GM03348 (cell line): ENCODE data around the gene PIAS4.

ENCODE experiments used
- DNase-seq: peaks from one replicate; pipeline ENCODE4 v3.0.0; 2012; ENCODE audit warnings: low spot score

Gene PIAS4

DNA sequence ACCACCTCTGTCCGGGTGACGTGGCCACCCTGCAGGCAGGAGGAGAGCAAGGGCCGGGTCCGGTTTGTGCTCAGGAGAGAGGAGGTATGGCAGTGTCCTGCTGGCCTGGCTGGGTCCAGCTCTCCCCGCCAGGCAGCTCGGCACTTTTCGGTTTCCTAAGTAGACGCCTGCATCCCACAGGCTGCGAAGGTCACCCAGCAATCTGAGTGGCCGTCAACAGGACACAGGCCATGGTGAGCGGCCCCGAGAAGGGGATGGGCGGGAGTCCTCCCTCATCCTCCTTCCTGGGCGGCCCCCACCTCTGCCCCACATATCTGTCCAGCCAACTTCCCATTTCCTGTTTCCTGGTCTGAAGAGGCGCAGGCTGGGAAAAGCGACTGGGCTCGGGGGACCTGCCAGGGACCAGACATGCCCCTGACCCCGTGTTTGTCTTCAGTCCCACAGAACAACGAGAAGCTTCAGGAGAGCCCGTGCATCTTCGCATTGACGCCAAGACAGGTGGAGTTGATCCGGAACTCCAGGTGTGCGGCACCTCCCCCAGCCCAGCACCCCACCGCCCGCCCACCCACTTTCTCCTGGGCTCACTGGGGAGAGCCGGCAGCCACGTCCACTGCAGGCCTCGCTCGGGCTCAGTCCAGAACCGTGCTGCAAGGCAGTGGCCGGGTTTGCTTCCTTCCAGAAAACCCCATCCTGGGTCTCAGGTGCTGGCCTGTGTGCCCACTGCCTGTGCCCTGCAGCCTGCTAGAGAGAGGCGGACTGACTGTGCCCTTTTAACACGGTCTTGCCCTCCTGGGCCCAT is 16.3 kb downstream of the PIAS4 start:
- DNase-seq, result no peak

DNA sequence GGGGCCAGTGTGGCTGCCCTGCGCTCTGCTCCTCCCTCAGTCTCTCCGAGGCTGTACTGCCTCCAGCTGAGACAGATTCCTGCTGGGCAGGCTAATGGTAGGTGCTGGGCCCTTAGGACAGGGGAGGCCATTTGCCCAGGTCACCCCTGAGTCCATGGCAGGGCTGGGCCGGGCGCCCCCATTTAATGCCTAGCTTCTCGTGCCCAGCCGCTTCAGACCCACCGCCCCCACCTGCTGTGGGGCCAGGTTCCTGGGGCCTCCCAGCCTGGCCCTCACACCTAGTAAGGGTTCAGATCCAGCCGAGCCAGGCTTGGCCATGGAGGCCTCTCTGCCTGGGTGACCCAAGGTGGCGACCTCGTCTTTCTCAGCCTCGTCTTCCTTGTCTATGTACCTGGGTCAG is 17.8 kb downstream of the PIAS4 start:
- DNase-seq, result no peak

DNA sequence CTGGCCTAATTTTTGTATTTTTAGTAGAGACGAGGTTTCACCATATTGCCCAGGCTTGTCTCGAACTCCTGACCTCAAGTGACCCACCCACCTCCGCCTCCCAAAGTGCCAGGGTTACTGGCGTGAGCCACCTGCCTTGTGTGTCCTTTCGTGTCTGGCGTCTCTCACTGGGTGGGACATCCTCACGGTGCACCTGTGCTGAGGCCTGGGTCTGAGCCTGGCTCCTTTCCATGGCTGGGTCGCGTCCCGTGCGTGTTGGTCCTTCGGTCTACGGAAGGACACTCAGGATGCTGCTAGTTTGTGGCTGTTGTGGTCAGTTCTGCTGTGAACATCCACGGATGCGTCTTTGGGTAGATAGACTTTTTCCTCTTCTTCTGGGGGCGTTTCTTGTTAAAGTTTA is 19.6 kb downstream of the PIAS4 start:
- no peak for DNase-seq

DNA sequence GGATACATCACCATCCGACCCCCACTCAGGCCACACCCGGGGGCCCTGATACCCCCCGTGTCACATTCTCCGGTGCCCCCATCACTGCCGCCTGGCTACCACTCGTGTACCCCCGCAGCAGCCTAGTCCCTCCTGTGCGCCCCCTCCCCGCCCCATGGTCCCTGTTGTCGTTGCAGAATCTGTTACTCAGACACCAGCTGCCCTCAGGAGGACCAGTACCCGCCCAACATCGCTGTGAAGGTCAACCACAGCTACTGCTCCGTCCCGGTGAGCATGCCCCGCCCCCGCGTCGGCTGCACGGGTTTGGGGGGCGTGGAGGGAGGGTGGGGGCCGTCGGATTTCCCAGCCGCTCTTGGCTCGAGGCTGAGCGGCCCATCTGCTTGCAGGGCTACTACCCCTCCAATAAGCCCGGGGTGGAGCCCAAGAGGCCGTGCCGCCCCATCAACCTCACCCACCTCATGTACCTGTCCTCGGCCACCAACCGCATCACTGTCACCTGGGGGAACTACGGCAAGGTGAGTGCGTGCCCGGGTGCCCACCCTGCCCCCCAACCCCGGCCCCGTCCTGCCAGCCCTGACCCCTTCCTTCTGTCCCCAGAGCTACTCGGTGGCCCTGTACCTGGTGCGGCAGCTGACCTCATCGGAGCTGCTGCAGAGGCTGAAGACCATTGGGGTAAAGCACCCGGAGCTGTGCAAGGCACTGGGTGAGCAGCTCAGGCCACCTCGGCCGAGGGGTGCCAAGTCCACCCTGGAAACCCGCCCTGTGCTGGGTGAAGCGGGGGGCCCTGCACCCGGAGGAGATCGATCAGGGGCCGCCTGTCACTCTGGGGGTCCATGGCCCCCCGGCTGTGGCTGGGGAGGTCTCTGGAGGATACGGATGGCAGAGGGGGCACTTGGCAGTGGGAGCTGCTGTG is 21.1 kb downstream of the PIAS4 start:
- DNase-seq, result no peak

DNA sequence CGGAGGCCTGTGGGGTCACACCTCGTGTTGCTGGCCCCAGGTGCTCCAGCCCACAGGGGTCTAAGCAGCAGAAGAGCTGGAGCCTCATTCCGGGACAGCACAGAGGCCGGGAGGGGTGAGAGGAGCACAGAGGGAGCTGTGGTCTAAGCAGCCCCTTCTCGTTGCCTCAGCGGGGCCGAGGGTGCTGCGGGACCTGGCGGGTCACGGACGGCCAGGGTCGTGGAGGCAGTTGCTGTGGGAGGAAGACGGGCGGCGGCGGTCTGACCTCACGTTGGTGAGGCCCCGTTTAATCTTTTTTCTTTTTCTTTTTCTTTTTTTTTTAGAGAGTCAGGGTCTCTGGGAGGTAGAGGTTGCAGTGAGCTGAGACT is 21.7 kb downstream of the PIAS4 start:
- no peak for DNase-seq

DNA sequence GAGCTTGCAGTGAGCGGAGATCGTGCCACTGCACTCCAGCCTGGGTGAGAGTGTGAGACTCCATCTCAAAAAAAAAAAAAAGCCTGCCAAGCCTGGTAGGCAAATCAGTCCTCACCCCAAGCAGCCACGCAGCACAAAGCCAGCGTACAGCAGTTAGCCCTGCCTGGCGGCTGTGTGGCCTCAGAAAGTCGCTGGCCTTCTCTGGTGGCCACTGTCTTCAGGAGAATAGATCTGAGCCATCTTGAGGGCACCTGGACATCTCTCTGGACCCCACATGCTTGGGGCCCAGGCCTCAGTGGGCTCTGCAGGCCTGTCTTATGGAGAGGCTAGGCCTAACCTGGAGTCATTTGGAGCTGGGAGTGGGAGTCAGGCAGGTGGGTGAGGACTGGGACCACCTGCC is 23.0 kb downstream of the PIAS4 start:
- DNase-seq, result no peak

DNA sequence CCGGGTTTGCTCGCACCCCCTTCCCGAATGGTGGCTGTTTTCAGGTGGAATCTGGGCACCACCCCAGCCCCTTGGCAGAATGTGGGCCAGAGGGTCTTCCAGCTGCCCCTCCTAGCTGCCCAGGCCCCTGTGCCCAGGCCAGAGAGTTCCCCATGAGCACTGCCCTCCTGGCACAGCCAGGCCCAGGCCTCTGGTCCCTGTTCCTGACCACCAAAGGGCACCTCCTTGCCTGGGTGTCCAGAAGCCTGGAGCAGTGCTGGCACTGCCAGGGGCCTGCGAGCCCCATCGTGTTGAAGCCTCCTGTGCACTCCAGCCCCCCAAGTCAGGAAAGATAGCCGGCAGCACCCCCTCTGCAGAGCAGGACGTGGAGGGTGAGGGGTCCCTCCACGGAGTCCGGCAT is 23.4 kb downstream of the PIAS4 start:
- DNase-seq, result no peak

DNA sequence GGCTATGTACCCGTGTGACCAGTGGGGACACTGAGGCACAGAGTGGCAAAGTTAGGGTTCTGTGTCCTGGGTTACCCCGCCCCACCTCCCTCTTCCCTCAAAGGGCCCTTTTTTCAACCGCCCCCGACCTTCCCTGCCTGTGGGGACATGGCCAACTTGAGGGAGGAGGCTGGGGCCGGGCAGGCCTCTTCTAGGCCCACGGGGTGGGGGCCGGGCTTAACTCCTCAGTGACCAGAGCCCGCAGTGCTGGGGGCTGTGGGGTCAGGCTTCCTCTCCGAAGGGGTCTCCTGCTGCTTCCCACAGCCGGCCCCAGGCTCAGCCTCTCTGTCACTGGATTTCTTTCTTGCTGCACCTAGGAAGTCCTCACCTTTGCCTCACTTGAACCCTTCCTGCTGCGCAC is 23.9 kb downstream of the PIAS4 start:
- DNase-seq, result no peak

DNA sequence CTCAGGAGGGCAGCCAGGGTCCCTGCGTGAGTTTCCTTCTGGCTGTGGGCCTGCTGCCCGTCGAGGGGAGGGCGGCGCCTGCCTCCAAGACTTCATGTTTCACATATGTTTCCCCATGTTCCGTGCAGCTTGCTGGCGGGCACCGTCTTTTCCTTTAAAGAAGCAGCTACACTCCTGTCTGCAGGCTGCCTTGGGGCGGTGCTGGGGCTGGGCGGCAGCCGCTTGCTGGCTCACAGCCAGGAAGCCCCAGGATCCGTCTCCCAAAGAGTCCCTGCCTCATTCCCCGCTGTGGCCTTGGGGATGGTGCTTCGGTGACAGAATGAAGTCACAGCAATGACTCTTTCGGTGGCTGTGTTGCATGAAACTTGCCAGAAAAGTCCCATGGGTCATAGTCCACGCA is 24.9 kb downstream of the PIAS4 start:
- DNase-seq, result no peak

DNA sequence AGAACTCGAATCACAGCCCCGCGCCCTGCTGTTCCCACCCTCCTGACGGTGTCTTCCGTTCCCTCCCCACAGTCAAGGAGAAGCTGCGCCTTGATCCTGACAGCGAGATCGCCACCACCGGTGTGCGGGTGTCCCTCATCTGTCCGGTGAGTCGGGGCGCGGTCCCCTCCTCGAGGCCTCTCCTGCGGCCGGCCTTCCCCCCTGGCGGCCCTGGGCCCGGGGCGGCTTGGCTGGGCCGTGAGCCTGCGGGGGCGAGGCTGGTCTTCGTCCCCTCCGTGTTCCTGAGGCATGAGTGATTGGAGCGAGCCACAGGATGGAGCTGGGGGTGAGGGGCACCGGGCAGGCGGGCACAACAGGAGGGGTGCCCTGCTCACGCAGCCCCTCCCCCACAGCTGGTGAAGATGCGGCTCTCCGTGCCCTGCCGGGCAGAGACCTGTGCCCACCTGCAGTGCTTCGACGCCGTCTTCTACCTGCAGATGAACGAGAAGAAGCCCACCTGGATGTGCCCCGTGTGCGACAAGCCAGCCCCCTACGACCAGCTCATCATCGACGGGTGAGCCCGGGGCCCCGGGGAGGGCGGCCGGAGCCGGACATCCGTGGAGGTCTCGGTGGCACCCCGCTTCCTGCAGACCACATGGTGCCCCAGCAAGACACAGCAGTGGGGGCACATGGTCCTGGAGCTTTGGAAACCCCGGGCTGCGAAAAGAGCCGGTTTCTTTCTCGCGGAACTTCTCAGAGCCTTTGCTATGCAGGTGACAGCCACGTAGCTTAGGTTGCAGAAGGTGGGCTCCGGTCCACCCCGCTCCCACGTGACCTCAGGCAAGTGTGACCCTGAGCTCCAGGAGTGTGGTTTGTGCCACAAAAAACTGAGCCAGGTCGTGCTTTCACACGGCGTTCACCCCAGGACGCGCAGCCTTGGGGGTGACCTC is 25.8 kb downstream of the PIAS4 start:
- no peak for DNase-seq

DNA sequence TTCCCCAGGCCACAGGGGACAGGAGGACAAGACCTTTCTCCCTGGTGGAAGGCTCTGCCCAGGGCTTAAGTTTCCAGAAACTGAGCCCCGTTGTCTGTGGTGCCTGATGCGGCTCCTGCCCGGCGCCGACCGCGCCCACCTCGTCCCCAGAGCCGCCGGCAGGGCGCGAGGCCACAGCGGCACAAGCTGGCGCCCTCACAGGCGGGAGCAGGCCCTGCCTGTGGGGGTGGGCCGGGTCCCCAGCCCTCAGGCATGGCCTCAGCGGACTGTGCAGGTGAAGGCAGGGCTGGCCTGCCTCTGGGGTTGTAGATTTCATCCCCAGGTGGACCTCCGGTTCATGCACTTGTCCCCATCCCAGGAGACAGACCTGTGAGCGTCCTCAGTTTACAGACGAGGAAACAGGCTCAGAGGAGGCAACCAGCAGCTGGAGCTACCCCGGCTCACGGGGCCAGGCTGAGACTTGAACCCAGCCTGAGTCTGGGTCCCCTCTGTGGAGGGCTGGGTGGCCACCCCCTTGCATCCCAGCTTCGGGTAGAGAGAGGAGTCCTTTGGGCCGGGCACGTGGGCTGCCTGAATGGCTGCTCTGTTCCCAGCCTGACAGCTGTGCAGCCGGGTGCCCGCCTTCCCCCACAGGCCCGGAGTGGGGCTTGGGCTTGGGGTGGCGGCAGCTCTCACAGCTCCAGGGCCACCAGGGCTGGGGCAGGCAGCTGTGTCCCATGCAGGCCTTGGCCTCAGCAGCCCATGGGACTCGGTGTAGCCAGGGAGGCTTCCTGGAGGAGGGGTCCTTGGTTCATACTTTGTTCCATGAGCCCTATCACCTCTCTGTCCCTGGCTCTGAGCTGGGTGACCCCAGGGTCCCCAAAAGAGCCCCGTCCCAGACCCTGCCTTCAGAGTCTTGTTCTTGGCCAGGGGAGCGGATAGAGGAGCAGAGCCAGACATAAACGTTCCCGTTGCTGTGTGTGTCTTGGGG is 26.8 kb downstream of the PIAS4 start:
- no peak for DNase-seq

DNA sequence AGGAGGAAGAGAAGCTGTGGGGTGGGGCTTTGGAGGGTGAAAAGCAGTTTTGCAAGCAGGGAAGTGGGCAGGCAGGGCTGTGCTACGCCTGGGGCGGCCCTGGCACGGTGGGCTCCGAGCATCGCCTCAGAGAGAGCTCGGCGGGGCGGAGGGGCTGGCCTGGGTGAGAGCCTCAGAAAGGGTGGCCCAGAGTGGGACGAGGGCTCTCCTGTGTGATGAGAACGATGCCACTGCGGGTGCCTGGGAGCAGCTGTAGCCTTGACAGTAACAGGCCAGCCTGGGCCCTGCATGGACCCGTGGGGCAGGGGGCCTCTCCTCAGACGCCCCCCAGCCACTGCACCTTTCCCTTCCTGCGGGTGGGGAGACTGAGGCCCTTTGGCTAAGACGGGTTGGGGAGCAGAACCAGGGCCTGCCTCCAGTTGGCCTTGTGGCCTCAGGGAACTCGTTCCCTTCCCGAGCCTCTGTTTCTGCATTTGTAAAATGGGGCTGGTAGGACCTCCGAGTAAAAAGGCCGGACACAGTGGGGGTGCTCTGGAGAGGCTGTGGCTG is 27.6 kb downstream of the PIAS4 start:
- DNase-seq, result no peak

DNA sequence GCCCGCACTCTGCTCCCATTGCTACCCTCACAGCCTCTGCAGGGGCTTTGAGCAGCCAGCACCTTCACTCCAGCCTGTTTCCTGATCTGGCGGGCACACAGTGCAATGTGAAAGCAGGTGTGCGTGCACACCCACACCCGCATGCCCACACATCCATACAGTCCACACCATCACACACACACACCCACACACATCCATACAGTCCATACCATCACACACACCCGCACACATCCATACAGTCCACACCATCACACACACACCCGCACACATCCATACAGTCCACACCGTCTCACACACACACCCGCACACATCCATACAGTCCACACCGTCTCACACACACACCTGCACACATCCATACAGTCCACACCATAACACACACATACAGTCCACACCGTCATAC is 28.0 kb downstream of the PIAS4 start:
- no peak for DNase-seq

DNA sequence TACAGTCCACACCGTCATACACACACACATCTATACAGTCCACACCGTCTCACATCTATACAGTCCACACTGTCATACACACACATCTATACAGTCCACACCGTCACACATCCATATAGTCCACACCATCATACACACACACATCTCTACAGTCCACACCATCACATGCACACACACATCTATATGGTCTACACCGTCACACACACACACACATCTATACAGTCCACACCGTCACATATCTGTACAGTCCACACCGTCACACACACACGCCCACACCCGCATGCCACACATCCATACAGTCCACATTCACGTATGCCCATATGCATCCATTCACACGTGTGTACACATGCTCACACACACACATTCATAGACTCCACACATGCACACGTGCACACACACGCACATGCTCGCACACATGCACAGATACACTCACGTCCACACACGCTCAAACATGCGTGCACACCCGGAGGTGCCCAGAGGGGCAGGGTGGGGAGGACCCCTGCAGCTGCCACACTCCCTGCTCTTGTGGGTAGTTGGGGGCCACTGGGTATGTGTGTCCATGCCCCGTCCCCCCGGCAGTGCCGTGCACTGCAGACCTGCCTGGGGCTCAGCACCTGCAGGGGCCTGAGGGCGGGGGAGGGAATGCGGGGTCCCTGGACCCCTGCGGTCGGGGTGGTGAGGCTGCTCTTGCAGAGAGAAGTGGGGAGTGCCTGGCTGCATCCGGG is 29.2 kb downstream of the PIAS4 start:
- no peak for DNase-seq

DNA sequence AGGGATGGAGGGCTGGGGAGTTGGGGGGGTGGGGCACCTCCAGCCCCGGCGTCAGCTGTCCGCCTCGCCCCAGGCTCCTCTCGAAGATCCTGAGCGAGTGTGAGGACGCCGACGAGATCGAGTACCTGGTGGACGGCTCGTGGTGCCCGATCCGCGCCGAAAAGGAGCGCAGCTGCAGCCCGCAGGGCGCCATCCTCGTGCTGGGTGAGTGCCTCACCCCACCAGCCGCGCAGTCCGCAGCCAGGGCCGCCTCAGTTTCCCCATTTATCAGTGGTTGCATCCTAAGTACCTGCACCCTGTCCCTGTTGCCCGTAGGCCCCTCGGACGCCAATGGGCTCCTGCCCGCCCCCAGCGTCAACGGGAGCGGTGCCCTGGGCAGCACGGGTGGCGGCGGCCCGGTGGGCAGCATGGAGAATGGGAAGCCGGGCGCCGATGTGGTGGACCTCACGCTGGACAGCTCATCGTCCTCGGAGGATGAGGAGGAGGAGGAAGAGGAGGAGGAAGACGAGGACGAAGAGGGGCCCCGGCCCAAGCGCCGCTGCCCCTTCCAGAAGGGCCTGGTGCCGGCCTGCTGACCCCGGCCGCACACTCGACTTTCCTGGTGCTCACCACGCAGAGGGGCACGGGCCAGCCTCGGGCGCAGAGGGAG is 29.9 kb downstream of the PIAS4 start:
- no peak for DNase-seq

DNA sequence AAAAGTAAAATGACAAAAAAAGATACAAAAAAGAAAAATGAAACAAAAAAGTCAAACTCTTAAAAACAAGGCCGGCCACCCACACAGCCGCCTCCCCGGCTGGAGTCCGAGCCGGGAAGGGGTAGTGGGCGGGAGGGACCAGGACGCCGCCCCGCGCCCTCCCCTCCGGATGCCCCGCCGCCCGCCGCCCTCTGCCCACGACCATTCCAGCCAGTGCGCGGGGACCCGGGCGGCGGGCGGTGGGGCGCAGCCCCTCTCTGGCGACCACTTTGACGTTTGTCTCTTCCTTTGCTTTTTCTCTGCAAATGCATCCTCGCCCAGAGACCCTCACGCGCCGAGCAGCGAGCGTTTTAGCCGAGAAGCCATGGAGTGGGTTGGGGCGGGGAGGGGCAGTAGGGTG is 30.5 kb downstream of the PIAS4 start:
- DNase-seq, result no peak

DNA sequence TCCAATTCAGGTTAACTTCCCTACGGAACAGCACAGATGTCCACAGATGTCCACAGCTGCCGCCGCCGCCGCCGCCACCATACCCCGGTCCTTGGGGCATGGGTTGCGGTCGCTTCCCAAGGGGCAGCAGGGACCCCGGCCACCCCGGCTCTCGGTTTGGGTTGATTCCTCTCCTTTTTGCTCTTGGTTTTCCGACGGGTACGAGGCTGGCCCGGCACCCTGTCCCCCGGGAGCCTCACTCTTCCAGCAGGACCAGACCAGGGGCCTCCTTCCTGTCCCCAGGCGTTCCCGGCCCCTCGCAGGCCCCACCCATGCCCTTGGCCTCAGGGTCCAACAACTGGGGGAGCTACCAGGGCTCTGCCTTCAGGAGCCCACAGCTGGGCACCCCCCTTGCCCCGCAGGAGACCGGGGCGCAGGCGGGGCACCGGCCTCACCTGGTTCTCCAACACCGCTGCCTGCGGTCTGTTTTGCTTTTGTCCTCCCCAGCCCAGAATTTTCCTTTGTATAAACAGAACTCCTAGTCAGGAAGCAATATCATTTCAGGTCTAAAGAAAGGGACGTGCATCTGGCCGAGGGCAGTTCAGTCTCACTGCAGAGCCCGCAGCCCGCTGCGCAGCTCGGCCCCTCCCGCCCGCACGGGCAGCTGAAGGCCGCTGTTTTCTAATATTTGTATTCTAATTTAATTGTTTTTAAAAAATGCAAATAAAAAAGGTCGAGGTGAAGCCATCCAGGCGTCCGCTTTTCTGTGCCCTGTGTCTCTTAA is 31.3 kb downstream of the PIAS4 start:
- no peak for DNase-seq

DNA sequence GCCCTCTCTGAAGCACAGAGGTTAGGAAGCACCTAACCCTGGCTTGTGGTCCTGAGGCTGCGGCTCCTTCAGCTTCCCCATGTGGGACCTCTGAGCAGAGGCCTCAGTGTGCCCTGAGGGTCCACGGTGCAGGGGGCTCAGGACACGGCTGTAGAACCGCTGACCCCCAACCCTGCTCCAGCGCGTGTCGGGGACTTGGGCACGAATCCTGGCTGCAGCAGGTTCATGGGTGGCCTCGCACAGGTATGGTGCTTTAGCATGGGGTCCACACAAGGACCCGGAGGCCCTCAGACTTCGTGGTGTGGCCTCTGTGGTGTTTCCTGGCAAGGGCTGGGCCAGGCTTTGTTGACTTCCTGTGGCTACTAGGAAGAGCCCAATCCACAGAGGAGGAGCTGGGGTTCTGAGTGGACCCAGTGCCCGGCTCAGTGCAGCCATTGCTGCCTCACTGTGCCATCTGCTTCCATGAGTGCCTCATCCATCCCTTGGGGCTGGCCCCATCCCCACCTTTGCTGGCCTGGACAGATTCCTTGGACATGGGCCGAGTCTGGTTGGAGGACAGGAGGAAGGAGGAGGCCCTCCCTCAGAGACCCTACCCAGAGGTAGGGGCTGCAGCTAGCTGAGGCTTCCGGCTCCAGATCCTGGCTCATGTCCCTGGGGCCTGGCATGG is 34.7 kb downstream of the PIAS4 start:
- DNase-seq, result no peak
